Natural killer cell treated with Interleukin-12 subunit alpha and Interleukin-12 subunit beta and Interleukin-15 and Interleukin-18, amount 100 ng/mL, for 72 hours (primary cell): ENCODE results near the gene CPEB3. TPM values are rescaled to one million over a fixed set of nuclear protein-coding genes. Genes with fewer than 3 reads are reported as not detected.
"Not testable (repeated sequence)": the region's sequence is repeated elsewhere in the genome, so short reads cannot be mapped to it uniquely, and the experiment has no call there.

Experiments used
- ATAC-seq, 2 donors: fragments of 150-1000 bp; cut with Tn5 transposase in 1 of 2; sonication (Bioruptor Pico), chemical (Tn5 transposase) in 1 of 2; 2 replicates each; pipeline ENCODE4 v1.10.0; 2021
- DNase-seq: peaks from one replicate; pipeline ENCODE4 v3.0.0; 2022; ENCODE audit warnings: low spot score
- H3K27ac Mint-ChIP-seq, 2 donors: 1 replicate in 1 of 2; 2 replicates in 1 of 2; pipeline ENCODE4 v1.8.0; 2022; ENCODE audit warnings: mixed read lengths in 2 of 2, mild to moderate bottlenecking in 1 of 2, moderate library complexity in 1 of 2
- H3K27me3 Mint-ChIP-seq, 2 donors: 1 replicate in 1 of 2; 2 replicates in 1 of 2; pipeline ENCODE4 v1.8.0; 2022; ENCODE audit warnings: mixed read lengths in 2 of 2
- H3K36me3 Mint-ChIP-seq: one replicate; pipeline ENCODE4 v1.8.0; 2022; ENCODE audit warnings: mixed read lengths
- H3K4me1 Mint-ChIP-seq, 2 donors: 1 replicate in 1 of 2; 2 replicates in 1 of 2; pipeline ENCODE4 v1.8.0; 2022; ENCODE audit warnings: low read depth in 2 of 2, mixed read lengths in 2 of 2, mild to moderate bottlenecking in 1 of 2
- H3K4me3 Mint-ChIP-seq: one replicate; pipeline ENCODE4 v1.8.0; 2022; ENCODE audit warnings: mixed read lengths
- H3K9me3 Mint-ChIP-seq: 2 replicates; pipeline ENCODE4 v1.8.0; 2022; ENCODE audit warnings: mixed read lengths
- total RNA-seq, 2 donors: library from RNA; stranded (reverse); gene quantifications; one replicate each; pipeline ENCODE4 v1.2.3, GENCODE V29; 2022

CPEB3 gene
- total RNA-seq, 2 donors from 2014 or later, result 4.0 to 4.8 TPM

DNA sequence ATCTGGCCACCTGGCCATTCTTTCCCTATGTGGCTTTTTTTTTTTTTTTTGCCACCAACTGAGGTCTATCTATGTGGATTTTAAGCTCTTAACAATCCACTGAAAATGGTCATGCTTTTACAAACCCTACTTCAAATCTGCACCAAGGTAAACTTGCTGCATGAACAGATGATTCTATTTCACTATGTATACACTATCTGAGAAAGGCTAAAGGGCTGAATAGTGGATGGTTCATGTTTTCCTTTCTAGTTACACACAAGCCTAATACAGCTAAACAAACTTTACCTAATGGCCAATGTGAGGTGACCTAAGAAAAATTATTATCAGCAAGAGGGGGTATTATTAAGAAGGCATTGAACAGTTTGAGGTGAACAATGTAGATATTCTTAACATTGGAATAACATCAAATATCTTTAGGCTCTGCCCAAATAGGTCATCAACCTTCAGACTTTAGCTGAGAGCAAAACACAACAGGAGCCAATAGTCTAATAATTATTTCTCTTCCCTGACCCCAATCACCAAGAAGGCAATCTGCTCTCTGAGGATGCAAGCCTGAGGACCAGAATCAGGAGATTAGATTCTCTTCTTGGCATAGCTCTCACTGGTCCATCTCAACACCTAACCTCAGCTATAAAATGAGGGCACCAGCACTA, 160.1 kb downstream of the CPEB3 start:
- Mint-ChIP-seq H3K4me3 (no peak overlapping the region), H3K4me1 (peaks cover 13 to 16% of the 10 kb centered on the region in 2 donors), H3K27ac (no peak overlapping the region), H3K9me3 (peaks cover 6% of the 10 kb centered on the region), H3K27me3 (no peaks in the 10 kb centered on the region), H3K36me3 (peaks cover 14% of the 10 kb centered on the region)
- DNase-seq (no peak), ATAC-seq (no peak)

DNA sequence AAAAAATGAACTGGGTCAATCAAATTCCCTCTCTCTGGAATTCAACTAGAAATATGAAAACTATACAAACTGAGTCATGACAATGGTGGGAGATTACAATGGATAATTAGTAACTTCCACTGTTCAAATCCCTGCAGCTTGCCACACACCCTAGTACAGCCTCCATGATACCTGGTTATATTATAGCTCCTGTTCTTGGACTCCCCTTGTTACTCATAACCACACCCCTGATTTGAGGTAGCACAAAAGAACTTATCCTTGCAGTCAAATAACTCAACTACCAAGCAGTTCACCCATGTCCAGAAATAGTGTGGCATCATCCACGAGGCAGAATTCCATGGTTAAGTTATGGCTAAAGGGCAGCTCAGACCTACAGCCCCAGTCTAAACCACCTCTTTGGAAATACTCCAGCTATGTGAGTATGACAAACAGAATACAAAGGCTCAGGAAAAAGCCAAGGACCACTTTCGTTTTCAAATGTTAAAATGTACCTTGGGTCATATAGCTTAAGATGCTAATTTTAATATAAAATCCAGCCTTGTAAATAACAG, 164.7 kb downstream of the CPEB3 start:
- no peaks in the 10 kb centered on the region for H3K9me3 Mint-ChIP-seq
- ATAC-seq, result no peak
- no peak for DNase-seq

DNA sequence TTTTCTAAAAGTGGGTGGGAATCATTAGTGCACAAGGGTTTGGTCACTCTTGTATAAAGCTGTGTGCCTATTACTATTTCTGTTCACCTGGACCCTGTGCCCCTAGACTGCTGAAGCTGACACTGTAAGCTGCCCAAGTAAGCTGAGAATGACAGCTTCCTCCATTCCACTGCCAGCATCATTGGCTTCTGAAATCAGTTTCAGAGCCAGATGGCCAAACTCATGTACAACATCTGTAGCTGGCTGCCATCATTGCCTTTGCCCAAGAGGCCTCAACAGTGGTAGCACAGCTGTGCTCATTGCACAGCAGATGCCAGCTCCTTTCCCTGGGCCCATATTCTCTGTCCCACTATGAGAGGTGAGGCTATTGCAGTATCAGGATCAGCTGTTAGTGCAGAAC, 165.7 kb downstream of the CPEB3 start:
- Mint-ChIP-seq H3K4me3 (no peak overlapping the region), H3K9me3 (no peaks in the 10 kb centered on the region), H3K27ac (no peak overlapping the region), H3K36me3 (no peaks in the 10 kb centered on the region), H3K4me1 (peaks cover 0 to 7% of the 10 kb centered on the region in 2 donors), H3K27me3 (no peaks in the 10 kb centered on the region)
- DNase-seq (no peak), ATAC-seq (no peak)

More for the DNA sequence above, 164.7 kb downstream of the CPEB3 start:
- Mint-ChIP-seq H3K36me3 (no peaks in the 10 kb centered on the region), H3K4me3 (no peak overlapping the region), H3K27ac (no peak overlapping the region), H3K4me1 (peaks cover 0 to 9% of the 10 kb centered on the region in 2 donors), H3K27me3 (no peaks in the 10 kb centered on the region)

DNA sequence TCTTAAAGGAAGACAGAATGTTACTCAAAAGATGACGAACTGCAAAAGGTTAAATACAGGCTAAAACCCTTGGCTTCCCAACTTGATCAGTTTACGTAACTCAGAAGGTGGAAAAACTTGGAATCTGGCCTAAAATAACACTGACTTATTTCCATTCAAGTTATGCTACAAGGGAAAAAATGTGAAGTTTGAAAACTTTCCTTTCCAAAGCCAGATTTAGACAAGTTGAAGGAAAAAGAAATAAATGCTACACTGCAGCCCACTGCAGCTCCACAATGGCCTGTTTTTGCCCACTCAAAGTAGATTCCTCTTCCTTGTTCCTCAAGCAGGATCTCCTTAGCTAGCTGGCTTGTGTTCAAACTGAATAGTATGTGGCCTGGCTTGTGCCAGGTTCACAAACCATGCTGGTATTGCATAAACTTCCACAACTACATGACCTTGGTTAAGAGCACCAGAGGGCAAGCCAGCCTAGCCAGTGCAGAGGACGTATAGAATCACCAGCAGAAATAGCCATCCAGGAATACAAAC, 166.2 kb downstream of the CPEB3 start:
- Mint-ChIP-seq H3K9me3 (no peaks in the 10 kb centered on the region), H3K4me3 (no peak overlapping the region), H3K4me1 (peaks cover 0 to 5% of the 10 kb centered on the region in 2 donors), H3K27ac (no peak overlapping the region), H3K27me3 (no peaks in the 10 kb centered on the region), H3K36me3 (no peaks in the 10 kb centered on the region)
- peak in 1 of 2 donors; percentile 33 for ATAC-seq
- DNase-seq, result no peak

DNA sequence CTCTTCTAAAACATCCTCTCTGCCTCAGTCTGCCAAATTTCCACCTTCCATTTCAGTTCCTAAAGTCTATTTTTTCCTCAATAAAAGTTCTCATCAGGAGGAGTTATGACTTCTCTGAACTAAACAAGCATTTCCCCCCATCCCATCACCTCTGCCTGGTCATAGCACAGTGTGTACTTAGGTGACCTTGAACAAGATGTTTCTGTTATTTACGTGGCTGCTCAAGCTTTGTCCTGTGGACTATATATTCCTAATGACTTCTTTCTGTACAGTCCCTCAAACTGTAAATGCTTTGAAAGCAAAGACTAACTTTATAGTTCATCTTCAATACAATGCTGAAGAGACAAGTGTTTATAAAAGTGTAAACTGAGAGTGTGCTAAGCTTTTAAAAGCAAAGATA, 166.9 kb downstream of the CPEB3 start:
- Mint-ChIP-seq H3K27me3 (no peaks in the 10 kb centered on the region), H3K27ac (no peak overlapping the region), H3K9me3 (no peaks in the 10 kb centered on the region), H3K4me3 (no peak overlapping the region), H3K4me1 (peaks cover 0 to 5% of the 10 kb centered on the region in 2 donors), H3K36me3 (no peaks in the 10 kb centered on the region)
- DNase-seq (no peak), ATAC-seq (no peak)

DNA sequence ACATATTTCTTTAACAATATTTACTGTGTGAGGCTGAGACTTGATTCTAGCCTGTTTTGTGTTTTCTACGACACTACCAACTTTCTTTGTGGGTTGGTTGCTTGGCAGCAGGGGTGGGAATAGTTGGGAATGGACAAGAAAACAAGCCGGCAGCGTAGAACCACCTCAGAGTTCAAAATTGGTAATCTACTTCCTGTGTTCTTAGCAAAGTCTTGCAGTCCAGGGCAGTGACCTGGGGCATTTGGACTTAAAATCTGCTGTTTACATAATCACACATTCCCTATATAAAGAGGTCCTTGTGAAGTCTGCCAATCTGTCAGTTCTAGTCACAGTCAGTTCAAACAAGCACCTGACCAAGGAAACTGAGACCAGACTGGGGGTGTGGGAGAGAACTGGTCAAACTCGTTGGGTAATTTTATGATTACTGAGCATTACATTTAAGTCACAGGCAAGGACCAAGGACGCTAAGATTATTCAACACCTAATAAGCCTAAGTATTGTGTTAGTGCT, 167.9 kb downstream of the CPEB3 start:
- Mint-ChIP-seq H3K27me3 (no peaks in the 10 kb centered on the region), H3K4me3 (no peak overlapping the region), H3K9me3 (no peaks in the 10 kb centered on the region), H3K36me3 (no peaks in the 10 kb centered on the region), H3K27ac (no peak overlapping the region), H3K4me1 (peaks cover 0 to 5% of the 10 kb centered on the region in 2 donors)
- DNase-seq, result no peak
- no peak for ATAC-seq

DNA sequence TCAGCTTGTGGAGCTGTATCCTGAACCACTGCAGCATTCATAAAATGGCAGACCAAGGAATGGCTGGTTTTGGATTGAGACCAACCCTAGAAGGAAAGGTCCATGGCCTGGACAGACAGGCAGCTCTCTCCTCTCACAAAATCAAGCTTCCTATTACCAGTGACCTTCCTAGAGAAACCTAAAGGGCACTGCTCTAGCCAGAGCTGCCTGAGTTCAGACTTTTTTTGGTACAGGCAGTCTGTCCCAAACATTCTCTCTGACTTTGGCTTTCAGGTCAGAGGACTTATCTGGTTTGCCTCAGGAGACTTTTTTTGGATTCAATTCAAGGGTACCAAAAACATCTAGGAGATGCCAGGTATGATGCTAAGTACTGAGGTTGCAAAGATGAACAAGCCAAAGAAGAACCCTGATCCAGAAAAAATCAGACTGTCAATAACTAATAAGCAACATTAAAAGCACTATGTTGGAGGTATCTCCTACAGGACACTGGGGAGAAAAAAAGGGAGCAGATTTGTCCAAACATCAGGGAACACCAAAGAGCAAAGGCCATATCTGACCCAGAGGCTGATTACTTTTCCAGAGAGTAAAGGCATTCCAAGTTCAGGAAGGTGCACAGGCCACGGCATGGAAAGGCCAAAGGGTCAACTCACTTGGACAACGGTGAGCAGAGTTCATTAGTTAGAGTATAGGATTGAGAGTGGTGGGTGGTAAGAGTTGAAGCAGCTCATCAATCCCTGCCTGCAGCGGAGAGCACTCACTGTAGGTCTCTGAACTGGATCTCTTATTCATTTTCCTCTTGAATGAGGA, 169.0 kb downstream of the CPEB3 start:
- ATAC-seq, result no peak
- no peak overlapping the region for H3K4me3 Mint-ChIP-seq
- DNase-seq, result no peak
- peaks cover 0 to 2% of the 10 kb centered on the region in 2 donors for H3K4me1 Mint-ChIP-seq
- no peaks in the 10 kb centered on the region for H3K36me3 Mint-ChIP-seq
- no peaks in the 10 kb centered on the region for H3K9me3 Mint-ChIP-seq
- H3K27ac Mint-ChIP-seq, result no peak overlapping the region
- no peaks in the 10 kb centered on the region for H3K27me3 Mint-ChIP-seq

DNA sequence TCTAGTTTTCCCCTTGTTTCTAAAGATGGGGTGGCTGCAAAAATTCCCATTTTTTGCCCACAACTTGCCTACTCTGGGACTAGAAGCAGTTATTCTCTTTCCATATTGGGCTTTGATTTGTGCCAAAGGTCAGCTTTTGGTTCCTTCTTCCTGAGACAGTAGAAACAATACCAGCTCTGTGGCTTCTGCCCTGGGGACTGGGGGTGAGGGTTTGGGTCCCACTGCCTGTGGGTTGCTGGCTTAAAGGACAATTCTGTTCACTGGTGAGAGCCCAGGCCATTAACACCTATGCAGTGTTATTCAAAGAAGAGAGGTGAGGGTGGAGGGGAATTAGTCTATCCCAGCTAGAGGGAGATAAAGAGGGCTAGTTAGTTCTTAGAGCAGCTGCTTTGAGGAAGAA, 171.5 kb downstream of the CPEB3 start:
- H3K4me1 Mint-ChIP-seq, result peaks cover 0 to 2% of the 10 kb centered on the region in 2 donors
- H3K9me3 Mint-ChIP-seq, result no peaks in the 10 kb centered on the region
- H3K27me3 Mint-ChIP-seq, result no peaks in the 10 kb centered on the region
- no peak overlapping the region for H3K27ac Mint-ChIP-seq
- no peak for ATAC-seq
- DNase-seq, result no peak
- no peaks in the 10 kb centered on the region for H3K36me3 Mint-ChIP-seq
- no peak overlapping the region for H3K4me3 Mint-ChIP-seq

DNA sequence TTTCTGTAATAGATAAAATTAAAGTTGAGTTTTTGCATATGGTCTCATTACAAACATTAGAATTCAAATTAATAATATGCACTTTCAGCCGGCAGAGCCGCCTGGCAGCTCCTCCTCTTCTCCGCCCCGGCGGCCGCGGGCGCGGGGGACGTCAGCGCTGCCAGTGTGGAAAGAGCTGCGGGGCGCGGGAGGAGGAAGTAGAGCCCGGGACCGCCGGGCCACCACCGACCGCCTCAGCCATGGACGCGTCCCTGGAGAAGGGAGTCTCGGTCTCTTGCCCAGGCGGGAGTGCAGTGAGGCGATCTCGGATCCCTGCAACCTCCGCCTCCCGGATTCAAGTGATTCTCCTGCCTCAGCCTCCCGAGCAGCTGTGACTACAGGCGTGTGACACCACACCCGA, 176.0 kb downstream of the CPEB3 start:
- not testable (repeated sequence) for H3K9me3 Mint-ChIP-seq, H3K4me1 Mint-ChIP-seq, ATAC-seq, H3K4me3 Mint-ChIP-seq, DNase-seq, H3K27ac Mint-ChIP-seq, H3K36me3 Mint-ChIP-seq, H3K27me3 Mint-ChIP-seq

DNA sequence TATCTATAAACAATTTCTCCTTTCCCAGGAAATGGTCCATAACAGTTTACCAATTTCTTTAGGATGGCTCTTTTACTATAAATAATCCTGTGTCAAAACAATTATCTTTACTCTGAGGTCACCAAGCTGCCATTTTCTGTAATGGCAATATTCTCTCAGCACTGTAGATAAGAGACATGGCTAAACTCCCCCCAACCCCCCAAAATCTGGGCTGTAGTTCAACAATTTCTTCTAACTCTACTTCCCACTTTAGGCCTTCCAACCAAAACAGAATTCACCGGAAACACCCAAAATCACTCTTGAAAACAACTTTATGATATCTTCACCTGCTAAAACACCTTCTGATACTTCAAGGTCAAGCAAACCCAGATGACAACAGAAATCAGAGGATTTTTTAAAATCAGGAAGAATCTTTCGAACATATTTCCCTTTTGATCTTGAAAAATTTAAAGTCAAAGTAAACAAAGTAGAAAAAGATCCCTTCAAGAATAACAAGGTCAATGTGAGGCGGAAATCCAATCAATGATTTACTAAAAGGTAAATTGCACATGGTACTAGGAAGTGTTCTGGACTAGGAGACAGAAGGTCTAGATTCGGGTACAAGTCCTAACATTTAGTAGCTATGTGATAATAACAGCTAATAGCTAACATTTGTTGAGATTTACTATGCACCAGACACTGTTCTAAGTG, 176.8 kb downstream of the CPEB3 start:
- no peak for DNase-seq
- no peaks in the 10 kb centered on the region for H3K9me3 Mint-ChIP-seq
- H3K4me3 Mint-ChIP-seq, result no peak overlapping the region
- no peak for ATAC-seq
- H3K36me3 Mint-ChIP-seq, result no peaks in the 10 kb centered on the region
- peak overlapping the region in 1 of 2 donors; percentile 4 for H3K27ac Mint-ChIP-seq
- H3K27me3 Mint-ChIP-seq, result no peaks in the 10 kb centered on the region
- peaks cover 0 to 8% of the 10 kb centered on the region in 2 donors for H3K4me1 Mint-ChIP-seq

DNA sequence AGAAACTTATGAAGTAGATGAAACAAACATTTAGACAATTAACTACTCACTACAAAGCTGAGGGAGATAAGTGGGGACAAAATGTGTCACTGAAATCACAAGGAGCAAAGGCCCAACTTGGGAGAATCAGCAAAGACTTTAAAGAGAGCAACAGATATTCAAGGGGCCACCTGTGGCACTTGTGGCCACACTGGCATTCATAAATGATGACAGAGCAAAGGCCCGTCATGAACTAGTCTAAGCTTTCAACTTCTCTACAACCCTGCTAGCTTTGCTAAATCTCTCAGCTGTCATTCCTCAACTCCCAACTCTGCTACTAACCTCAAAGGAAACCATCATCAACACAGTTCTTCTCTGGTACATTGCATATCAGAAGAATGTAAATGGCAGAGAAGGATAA, 178.4 kb downstream of the CPEB3 start:
- H3K4me1 Mint-ChIP-seq, result peaks cover 0 to 8% of the 10 kb centered on the region in 2 donors

DNA sequence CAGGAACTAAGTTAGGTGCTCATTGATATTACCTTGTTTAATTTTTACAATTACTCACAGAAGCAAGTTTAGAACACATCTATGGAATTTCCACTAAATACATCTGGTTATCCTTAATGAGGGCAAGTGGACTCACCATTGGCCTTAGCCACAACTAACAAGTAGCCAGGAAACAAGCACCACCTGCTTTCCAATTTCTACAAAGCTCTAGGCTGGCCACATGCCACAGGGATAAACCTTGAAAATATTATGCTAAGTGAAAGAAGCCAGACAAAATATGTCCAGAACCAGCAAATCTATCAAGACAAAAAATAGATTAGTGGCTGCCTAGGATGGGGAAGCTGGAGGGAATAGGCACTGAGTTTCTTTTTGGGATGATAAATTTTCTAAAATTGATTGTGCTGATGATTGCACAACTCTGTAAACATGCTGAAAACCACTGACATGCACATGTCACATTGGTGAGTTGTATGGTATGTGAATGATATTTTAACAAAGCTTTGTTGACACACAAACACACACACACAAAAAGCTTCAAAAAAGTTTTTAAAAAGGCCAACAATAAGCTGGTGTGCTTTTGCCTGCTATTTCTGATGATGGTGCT, 179.4 kb downstream of the CPEB3 start:
- Mint-ChIP-seq H3K4me1 (peaks cover 0 to 8% of the 10 kb centered on the region in 2 donors), H3K4me3 (no peak overlapping the region), H3K36me3 (no peaks in the 10 kb centered on the region), H3K27me3 (no peaks in the 10 kb centered on the region), H3K9me3 (no peaks in the 10 kb centered on the region), H3K27ac (no peak overlapping the region)
- DNase-seq (no peak), ATAC-seq (no peak)

More for the DNA sequence above, 178.4 kb downstream of the CPEB3 start:
- no peak for DNase-seq
- no peak overlapping the region for H3K4me3 Mint-ChIP-seq
- H3K36me3 Mint-ChIP-seq, result no peaks in the 10 kb centered on the region
- no peak overlapping the region for H3K27ac Mint-ChIP-seq
- H3K9me3 Mint-ChIP-seq, result no peaks in the 10 kb centered on the region
- ATAC-seq, result no peak
- H3K27me3 Mint-ChIP-seq, result no peaks in the 10 kb centered on the region
